NCI-H345 treated with DMSO at 0.1 percent for 48 hours (cell line): ENCODE data around the gene SLK.

Experiments used
- DNase-seq: peaks from one replicate; lab custom pipeline; 2025; ENCODE audit not compliant: unreplicated experiment; lab: John Stamatoyannopoulos, UW

The SLK gene

DNA sequence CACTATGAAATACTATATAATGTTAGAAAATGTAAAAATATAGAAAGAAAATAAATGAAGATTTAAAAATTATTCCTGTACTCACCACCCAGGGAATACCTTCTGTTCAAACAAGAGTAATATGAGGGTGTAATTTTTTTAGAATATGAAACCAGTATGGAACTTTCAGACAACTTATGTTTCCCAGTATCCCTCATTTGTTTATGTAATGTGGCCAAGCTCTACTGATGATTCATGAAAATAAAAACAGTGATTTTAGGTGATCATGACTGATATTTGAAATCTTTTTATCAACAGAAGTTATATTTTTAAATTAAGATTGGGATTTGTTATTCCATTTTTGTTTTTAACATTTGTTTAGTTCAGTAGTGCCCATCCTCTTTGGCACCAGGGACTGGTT lies 18.8 kb downstream of the SLK start:
- DNase-seq = no peak

DNA sequence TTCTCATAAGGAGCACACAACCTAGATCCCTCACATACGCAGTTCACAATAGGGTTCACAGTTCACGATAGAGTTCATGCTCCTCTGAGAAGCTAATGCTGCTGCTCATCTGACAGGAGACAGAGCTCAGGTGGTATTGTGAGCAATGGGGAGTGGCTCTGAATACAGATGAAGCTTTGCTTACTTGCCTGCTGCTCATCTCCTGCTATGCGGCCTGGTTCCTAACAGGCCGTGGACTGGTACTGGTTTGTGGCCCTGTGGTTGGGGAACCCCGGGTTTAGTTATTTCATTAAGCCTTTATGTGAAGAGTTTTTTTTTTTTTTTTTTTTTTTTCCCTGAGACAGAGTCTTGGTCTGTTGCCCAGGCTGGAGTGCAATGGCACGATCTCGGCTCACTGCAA lies 19.4 kb downstream of the SLK start:
- DNase-seq = no peak

DNA sequence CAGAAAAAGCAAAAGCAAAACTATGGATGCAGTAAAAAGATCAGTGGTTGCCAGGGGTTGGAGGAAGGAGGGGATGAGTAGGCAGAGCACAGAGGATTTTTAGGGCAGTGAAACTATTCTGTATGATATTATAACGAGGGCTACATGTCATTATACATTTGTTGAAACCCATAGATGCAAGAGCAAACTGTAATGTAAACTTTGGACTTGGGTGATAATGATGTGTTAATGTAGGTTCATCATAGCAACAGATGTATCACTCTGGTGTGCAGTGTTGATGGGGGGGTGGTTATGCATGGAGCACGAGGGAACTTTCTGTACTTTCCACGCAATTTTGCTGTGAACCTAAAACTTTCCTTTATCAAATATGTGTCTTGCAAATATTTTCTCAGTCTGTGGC lies 23.2 kb downstream of the SLK start:
- no peak for DNase-seq

DNA sequence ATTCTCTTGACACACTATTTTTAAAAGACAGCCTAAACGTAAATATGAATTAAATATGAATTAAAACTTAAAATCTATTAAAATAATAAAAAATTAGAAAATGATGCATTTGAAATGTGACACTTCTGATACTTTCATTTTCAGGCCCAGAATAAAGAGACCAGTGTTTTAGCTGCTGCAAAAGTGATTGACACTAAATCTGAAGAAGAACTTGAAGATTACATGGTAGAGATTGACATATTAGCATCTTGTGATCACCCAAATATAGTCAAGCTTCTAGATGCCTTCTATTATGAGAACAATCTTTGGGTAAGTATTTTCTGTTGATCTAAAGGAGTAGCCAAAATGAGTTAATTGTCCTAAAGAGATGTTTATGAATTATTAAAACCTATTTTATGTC lies 23.6 kb downstream of the SLK start:
- DNase-seq = no peak

DNA sequence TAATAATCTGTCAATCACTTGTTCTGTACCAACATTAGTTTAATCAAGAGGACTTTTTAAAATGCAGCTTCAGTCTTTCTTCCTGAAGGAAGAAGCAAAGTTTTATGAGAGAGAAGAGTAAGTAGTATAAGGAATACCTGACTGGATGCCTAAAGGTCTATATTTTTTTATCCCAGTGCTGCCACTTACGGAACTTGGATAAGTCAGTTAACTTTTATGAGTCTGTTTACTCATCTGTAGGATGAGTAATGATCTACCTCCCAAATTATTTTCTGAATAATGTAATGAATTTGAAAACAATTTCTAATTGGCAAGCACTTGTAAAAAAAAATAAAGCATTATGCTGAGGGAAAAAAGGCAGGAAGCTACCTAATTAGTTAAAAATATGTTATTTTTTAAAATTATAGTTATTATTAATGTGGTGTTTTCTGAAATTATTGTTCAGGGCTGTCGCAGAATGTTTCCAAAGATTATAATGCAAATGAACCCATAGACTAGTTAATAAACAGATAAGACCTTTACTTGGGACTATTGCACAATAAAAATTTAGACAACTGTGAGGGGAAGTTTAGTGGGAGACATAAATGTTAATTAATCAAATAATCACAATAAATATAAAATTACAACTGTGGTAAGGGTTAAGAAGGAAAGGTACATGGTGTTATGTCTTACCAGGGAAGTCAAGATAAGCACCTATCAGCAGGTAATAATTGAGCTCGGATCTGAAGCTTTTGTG lies 24.6 kb downstream of the SLK start:
- DNase-seq = no peak

DNA sequence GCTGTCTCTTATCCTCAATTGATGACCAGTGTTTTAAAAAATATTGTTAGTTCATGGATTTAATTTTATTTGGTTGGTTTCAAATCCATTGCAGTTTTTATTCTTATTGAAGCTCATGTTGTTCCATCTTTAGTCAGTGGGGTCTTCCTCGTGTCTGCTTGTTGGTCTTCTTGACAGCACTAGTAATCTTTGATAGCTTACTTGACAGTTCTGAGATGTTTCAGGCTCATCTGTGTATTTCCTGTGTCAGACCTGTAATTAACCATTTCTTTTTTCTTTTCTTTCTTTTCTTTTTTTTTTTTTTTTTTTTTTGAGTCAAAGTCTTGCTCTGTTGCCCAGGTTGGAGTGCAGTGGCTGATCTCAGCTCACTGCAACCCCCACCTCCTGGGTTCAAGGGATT lies 28.2 kb downstream of the SLK start:
- DNase-seq = no peak

DNA sequence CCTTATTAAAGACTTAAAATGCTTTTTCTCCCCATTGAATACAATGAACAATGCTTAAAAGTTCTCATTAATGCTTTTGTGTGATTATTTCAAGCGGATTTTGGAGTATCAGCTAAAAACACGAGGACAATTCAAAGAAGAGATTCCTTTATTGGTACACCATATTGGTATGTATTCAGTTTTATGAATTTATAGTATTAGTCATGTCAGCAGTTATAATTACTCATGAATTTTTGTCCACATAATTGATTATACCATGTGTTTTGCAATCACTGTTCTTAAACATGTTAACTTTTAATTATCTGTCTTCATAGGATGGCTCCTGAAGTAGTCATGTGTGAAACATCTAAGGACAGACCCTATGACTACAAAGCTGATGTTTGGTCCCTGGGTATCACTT lies 31.9 kb downstream of the SLK start:
- DNase-seq = no peak

DNA sequence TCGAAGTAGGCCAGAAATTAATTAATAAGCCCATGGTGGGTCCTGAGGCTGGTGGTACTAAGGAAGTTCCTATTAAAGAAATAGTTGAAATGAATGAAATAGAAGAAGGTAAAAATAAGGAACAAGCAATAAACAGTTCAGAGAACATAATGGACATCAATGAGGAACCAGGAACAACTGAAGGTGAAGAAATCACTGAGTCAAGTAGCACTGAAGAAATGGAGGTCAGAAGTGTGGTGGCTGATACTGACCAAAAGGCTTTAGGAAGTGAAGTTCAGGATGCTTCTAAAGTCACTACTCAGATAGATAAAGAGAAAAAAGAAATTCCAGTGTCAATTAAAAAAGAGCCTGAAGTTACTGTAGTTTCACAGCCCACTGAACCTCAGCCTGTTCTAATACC lies 36.0 kb downstream of the SLK start:
- no peak for DNase-seq

DNA sequence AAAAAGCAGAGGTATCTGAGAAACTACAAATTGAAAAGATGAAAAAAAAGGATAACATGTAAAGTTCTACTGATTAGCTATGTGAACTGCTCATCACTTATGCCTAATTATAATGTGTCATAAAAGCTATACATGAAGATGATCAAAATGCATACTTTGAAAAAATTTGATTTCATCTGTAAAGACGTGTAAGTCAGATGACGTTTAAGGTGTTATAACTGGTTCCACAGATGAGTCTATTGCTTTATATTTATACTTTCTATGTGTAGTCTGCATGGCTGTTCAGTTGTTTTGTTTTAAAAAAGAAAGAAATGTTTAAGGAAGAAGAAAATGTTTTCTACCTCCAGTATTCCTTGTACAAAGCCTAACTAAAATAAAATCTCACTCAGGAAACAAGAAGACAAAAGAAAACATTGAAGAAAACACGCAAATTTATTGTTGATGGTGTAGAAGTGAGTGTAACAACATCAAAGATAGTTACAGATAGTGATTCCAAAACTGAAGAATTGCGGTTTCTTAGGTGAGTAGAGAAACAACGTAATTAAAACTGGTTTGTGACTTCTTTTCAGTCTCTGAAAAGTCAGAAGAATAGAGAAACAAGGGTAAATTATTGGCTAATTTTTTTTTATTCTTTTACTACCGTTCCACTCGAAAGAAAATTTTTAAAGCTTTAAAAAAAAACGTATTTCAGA lies 38.4 kb downstream of the SLK start:
- no peak for DNase-seq

DNA sequence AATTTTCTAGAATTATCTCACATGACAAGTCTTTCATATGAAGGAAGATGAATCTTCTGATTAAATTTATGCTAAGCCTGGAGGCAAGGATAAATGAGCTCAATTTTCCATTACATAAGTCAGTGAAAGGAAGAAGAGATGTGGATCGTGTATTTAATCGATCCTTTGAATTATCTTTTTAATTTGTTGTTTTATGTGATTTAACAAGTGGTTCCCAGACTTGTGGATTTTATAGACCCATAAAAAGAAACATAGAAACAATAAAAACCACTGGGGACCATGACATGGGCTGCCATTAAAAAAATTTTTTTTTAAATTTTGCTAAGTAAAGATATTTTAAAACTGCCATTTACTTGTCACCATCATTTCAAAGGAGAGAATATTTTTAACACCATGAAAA lies 45.0 kb downstream of the SLK start:
- no peak for DNase-seq

DNA sequence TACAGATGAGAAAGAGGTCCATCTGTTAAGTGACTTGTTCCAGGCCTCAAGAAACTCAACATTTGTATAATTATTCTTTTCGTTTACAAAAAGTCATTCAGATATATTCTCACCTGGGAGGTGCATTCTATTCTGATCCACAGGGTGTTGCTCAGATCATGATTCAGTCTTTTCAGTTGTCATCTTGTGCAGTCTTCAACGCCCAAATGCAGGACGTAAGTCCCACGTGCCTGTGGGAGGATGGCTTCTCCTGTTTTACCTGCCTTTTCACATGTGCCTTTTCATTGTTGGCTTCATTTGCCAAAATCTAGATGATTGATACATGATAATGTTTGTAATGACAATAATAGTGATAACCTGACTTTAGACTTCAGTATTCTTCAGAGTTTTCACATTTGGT lies 46.5 kb downstream of the SLK start:
- no peak for DNase-seq

DNA sequence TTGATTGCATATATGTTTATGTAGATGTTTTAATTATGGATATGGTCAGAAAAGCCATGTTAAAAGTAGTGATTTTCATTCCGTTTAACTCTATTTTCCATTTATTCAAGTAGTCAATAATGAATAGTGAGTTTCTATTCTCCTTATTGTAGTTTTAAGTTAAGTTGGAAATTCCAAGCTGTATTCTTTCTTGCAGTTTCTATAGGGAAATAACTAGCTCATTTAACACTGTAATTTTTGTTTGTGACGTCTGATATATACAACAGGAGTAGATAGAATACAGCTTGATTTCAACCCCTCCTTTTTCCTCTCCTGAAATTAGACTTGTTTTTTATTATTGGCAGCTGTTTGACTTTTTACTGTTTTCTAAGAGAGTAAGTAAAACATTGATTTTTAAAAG lies 47.2 kb downstream of the SLK start:
- no peak for DNase-seq

DNA sequence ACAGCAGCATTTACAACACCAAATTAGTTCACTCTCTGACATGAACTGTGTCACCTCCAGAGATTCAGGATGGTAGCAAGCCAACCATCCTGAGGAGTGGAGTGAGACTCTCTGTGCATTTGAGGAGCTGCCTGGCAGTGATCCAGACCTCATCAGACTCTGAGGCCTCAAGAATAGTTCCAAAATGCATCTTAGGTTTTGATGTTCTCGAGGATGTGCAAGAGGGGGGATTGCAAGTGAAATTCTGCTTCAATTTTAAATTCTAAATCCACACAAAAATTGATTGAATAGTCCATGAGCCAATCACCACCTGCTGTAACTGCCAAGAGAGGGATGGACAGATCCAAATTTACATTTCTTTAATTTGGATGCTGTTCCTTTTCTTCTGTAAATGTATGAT lies 49.7 kb downstream of the SLK start:
- no peak for DNase-seq

DNA sequence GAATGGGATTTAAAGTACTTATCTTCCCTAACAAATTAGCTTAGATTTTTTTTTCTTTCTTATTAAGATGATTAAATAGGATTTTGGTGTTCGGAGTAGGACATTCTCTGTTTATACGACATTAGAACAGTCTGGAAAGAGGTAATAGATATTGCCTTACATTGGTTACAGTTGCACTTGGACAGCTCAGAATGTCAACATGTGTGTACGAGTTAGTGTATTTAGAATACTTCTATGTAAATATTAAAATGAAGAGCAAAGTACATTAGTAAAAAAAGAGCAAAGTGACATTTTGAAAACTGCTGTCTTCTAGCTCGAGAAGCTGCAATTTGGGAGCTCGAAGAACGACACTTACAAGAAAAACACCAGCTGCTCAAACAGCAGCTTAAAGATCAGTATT lies 51.5 kb downstream of the SLK start:
- DNase-seq = no peak

DNA sequence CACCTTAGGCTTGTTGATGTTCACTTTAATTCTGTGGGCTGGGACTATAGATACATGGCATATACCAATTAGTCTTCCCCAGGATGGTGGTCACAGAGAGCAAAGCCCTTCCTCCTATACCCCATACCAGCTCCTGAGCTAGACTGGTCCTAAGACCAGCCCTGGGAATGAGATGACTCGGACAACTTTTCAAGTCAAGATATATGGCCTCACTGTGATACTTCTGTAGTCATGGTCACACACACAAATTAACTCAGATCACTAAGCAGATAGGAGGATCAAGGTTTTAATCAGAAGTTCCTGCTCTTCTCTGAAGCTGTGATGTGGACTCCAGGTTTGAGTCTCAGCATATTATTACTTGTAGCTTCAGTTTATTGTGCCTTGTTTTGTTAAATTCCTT lies 53.1 kb downstream of the SLK start:
- DNase-seq = no peak

DNA sequence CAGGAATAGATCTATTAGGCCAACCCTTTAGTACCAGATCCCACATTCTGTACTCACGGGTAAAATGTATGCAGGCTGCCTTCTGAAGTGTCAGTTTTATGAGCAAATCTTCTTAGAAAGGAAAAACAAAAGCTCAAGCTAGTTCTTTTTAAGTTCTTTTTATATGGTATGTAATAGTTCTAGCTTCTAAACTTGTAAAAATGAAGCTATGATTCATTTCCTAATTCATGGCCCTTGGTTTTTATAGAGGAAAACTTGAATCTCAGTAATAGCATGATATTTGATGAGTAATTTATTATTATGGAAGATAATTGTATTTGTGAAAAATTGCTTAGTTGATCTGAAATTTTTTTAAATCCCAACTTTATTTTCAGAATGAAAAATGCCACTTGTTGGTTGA lies 54.3 kb downstream of the SLK start:
- no peak for DNase-seq

DNA sequence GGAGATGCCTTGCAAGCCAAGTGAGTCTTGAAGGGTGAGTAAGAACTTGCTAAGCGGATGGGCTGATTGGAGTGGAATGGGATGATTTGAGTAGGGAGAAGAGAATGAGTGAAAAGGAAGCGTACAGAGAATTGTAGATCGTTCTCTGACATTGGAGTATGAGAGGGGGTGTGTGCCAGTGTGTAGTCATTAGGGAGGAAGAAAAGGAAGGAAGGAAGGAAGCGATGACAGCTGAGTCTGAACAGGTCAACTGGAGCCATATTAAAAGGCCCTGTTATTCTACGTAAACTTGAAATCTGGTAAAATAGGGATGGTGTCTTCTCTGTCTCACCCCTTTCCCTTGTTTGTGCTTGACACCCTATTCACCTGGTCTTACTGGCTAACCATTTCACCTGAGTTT lies 55.1 kb downstream of the SLK start:
- no peak for DNase-seq

DNA sequence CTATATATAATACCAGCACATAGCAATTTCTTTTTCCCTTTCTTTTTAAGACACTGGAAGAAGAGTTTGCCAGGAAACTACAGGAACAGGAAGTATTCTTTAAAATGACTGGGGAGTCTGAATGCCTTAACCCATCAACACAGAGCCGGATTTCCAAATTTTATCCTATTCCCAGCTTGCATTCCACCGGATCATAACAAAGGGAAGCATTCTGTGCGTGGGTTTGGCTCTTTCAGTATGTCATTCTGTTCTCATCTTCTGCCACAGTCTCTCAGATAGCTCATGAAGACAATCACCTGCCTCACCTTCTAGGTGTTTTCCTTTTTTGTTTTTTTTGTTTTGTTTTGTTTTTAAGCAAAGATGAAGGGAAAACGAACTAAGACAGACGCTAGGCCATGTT lies 58.6 kb downstream of the SLK start:
- DNase-seq = no peak

DNA sequence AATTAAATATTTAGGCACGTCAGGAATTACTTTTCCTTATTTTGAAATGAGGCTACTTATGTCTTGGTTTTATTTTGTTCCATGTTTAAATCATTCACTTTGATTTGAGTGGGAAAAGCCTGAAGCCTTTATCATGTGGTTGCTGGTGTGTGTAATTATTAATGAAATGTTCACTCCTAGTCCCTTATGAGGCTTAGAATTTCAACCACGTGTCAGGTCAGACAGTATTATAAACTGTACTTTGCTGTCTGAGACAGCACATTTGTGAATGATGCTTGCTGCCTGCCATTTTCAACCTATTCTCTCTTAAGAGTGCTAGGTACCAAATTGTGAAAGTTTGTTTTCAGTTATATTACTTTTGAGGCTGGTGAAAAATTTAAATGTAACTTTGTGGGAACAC lies 59.8 kb downstream of the SLK start:
- no peak for DNase-seq

DNA sequence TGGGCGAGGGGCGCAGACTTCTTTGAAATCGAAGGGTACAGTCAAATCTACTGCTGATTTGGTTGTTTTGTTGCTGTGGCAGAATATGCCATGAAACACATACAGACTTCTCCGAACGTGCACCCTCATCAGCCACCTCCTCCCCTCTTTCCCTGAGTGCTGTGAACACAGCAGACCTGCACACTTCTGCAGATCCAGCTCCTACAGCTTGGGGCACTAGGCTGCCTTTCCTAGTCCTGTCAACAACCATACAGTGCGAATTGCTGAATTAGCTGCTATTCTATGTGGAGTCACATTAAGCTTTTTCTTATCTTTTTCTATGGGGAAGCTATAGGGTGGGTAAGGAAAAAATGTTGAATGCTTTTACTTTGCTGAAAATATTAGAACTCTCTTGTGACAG lies 61.2 kb downstream of the SLK start:
- DNase-seq = no peak

DNA sequence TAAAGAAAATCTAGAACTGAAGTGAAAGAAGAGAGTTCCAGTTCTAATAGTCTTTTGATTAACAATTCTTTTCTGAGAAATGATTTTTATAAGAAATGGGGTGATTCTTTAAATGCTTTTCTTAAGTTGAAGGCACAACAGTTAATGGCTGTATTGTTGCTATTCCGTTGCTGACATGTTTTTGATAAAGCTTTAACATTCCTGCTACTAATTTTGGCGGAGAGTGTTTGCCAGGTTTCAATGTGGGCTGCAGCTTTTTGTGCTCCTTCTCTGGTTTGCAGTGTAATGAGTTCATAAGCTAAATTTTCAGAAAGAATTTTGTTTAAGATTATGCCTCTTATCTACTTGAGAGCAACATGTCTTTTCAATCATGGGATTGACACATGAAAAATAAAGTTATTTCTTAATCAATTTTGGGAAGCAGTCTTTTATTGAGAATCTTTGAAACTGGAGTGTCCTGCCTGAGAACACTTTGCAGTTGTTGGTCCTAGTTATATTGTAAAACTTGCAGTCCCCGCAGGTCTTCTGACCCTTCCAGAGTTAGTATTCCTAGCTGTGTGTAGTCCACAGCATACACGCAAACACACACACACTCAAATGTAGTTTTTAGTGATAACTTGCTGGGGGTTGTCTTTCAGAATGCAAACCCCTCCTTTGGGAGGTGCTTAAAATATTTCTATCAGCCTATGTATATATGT lies 62.0 kb downstream of the SLK start:
- no peak for DNase-seq

DNA sequence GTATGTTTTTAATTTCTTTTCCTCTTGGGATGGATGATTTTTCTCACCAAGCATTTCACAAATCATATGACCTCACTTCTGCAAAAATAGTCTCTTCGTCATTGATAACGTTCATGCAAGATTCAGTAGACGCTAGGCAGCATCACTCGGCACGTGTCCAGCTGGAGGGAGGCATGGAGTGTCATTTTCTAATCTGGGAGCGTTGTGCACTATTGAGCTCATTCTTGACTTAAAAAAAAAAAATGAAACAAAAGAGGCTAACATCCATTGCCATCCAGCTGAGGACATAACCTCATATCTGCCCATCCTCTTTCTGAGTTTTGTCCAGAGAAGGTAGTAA lies 62.6 kb downstream of the SLK start:
- no peak for DNase-seq

DNA sequence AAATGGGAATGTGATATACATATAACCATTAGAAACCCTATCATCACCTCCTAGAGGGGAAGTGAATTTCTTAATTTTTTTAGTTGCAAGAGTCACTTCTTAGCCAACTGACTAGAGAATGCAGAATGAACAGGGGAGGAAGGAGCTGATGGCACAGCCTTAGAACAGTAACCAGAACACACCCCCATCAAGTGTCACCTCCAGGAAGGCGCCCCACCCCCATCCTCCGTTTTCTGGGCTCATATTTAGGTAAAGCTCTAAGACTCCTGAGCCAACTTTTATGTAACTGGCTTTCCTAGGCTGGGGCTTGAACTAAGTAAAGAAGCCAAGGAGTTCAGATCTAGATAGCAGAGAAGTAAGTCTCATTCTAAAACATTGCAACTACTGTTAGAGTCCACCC lies 64.7 kb downstream of the SLK start:
- DNase-seq = no peak
